ENCODE measurements around the gene PACSIN2.

DNA sequence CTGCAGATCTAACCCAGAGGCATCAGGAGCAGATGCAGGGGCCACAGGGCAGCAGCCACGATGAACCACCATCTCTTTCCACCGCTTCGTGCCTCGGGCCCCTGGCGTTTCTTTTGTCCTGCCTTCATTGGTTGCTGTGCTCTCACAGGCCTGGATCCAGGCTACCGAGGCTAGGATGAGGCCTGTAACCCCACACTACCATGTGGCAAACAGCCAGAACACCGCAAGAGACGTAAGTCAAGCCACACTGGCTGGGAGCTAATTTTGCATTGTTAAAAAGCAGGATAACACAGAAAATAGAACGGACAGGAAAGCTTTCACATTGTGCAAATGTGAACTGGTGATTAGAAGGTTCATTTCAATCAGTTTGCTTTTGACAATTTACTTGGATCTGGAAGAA, 142.1 kb downstream of the PACSIN2 start:
- TF ChIP-seq, protein P1, sequence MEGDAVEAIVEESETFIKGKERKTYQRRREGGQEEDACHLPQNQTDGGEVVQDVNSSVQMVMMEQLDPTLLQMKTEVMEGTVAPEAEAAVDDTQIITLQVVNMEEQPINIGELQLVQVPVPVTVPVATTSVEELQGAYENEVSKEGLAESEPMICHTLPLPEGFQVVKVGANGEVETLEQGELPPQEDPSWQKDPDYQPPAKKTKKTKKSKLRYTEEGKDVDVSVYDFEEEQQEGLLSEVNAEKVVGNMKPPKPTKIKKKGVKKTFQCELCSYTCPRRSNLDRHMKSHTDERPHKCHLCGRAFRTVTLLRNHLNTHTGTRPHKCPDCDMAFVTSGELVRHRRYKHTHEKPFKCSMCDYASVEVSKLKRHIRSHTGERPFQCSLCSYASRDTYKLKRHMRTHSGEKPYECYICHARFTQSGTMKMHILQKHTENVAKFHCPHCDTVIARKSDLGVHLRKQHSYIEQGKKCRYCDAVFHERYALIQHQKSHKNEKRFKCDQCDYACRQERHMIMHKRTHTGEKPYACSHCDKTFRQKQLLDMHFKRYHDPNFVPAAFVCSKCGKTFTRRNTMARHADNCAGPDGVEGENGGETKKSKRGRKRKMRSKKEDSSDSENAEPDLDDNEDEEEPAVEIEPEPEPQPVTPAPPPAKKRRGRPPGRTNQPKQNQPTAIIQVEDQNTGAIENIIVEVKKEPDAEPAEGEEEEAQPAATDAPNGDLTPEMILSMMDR (conservative IDR thresholded peaks at IDR 0.05), result no peak
- TF ChIP-seq EZH2 (IDR thresholded peaks at IDR 0.05; ENCODE audit: low read depth), result no peak
